BLaER1 treated with 17β-estradiol and CSF1 and Interleukin-3, amounts not matched to agents 10 nM and 100 nM (cell line): ENCODE data around the gene BASP1.
"Not testable (repeated sequence)": the region's sequence is repeated elsewhere in the genome, so short reads cannot be mapped to it uniquely, and the experiment has no call there.

Source experiments
- H3K27ac ChIP-seq, 11 experiments: shearing (Covaris generic); formaldehyde crosslinking; 2 replicates each; pipeline ENCODE4 v1.8.1; 2022
- H3K27me3 ChIP-seq, 11 experiments: shearing (Covaris generic); formaldehyde crosslinking; 2 replicates each; pipeline ENCODE4 v1.8.1; 2022
- H3K36me3 ChIP-seq, 11 experiments: shearing (Covaris generic); formaldehyde crosslinking; 2 replicates each; pipeline ENCODE4 v1.8.1; 2022
- H3K4me1 ChIP-seq, 10 experiments: shearing (Covaris generic); formaldehyde crosslinking; 2 replicates each; pipeline ENCODE4 v1.8.1; 2022
- H3K4me2 ChIP-seq, 11 experiments: shearing (Covaris generic); formaldehyde crosslinking; 2 replicates each; pipeline ENCODE4 v1.8.1; 2022
- H3K4me3 ChIP-seq, 10 experiments: shearing (Covaris generic); formaldehyde crosslinking; 2 replicates each; pipeline ENCODE4 v1.8.1; 2022
- H3K9ac ChIP-seq, 11 experiments: shearing (Covaris generic); formaldehyde crosslinking; 2 replicates each; pipeline ENCODE4 v1.8.1; 2022
- H3K9me3 ChIP-seq, 11 experiments: shearing (Covaris generic); formaldehyde crosslinking; replicated peaks in 1 of 11; 2 replicates each; pipeline ENCODE4 v1.8.1; 2022
- H4K20me1 ChIP-seq, 11 experiments: shearing (Covaris generic); formaldehyde crosslinking; 2 replicates each; pipeline ENCODE4 v1.8.1; 2022
- Cebpa-rat ChIP-seq, 11 experiments: shearing (Covaris generic); IDR thresholded peaks; 2 replicates each; pipeline ENCODE4 v1.8.1; 2022

Gene BASP1

GRCh38 chr5:17315710-17316221 is 98.3 kb downstream of the BASP1 start:
- H4K20me1 ChIP-seq, result 0 out of 22 replicates have a peak, but pooled peaks cover 0 to 4% (median 0%) of the 10 kb centered on the region in 11 experiments
- H3K9me3 ChIP-seq, result peaks cover under 1 to 27% (median 14%) of the 10 kb centered on the region in 11 experiments; a peak in 19 of 22 replicates
- peak overlapping the region in 4 of 11 experiments; percentile 63 to 75 (median 72); a peak in 5 of 22 replicates for H3K9ac ChIP-seq
- no peaks in the 10 kb centered on the region for H3K36me3 ChIP-seq
- TF ChIP-seq Cebpa-rat (IDR thresholded peaks at IDR 0.05), result no peak
- no peak overlapping the region for H3K4me3 ChIP-seq
- H3K27ac ChIP-seq, result peak overlapping the region in 6 of 11 experiments; percentile 71 to 91 (median 82); a peak in 12 of 22 replicates
- H3K27me3 ChIP-seq, result 0 out of 22 replicates have a peak, but pooled peaks cover 0 to 3% (median 0%) of the 10 kb centered on the region in 11 experiments
- peaks cover 33 to 68% (median 55%) of the 10 kb centered on the region in 10 experiments for H3K4me1 ChIP-seq
- H3K4me2 ChIP-seq, result peak overlapping the region; percentile 78 to 90 (median 84)

- H3K4me2 ChIP-seq, result peak overlapping the region; percentile 78 to 90 (median 84)
- peaks cover 2 to 27% (median 12%) of the 10 kb centered on the region in 11 experiments; a peak in 17 of 22 replicates for H3K9me3 ChIP-seq
- H3K27me3 ChIP-seq, result 0 out of 22 replicates have a peak, but pooled peaks cover 0 to 3% (median 0%) of the 10 kb centered on the region in 11 experiments
- 0 out of 22 replicates have a peak, but pooled peaks cover 0 to 4% (median 0%) of the 10 kb centered on the region in 11 experiments for H4K20me1 ChIP-seq
- H3K27ac ChIP-seq, result peak overlapping the region in 9 of 11 experiments; percentile 26 to 91 (median 78); a peak in 17 of 22 replicates
- H3K4me1 ChIP-seq, result peaks cover 33 to 68% (median 55%) of the 10 kb centered on the region in 10 experiments
- no peaks in the 10 kb centered on the region for H3K36me3 ChIP-seq
- TF ChIP-seq Cebpa-rat (IDR thresholded peaks at IDR 0.05), result peak in 8 of 11 experiments; percentile 27 to 91 (median 58); a peak in 10 of 22 replicates
- peak overlapping the region in 9 of 10 experiments; percentile 1 to 51 (median 36); a peak in 12 of 20 replicates for H3K4me3 ChIP-seq
- peak overlapping the region in 8 of 11 experiments; percentile 27 to 75 (median 62); a peak in 14 of 22 replicates for H3K9ac ChIP-seq
These were observed 99.6 kb downstream of the BASP1 start for GRCh38 chr5:17316970-17317459.

- peak overlapping the region in 8 of 11 experiments; percentile 27 to 75 (median 62); a peak in 15 of 22 replicates for H3K9ac ChIP-seq
These were observed 100.0 kb downstream of the BASP1 start for GRCh38 chr5:17317473-17317872.

GRCh38 chr5:17319095-17319494 is 101.7 kb downstream of the BASP1 start:
- H3K36me3 ChIP-seq, H4K20me1 ChIP-seq, H3K27me3 ChIP-seq: not testable (repeated sequence)
- Histone ChIP-seq H3K4me3 (peak overlapping the region in 1 of 10 experiments; percentile 16; a peak in 1 of 20 replicates), H3K4me1 (peaks cover 33 to 64% (median 55%) of the 10 kb centered on the region in 10 experiments), H3K9me3 (peaks cover 7 to 32% (median 19%) of the 10 kb centered on the region in 11 experiments; a peak in 15 of 22 replicates), H3K27ac (peak overlapping the region in 6 of 11 experiments; percentile 71 to 91 (median 82); a peak in 13 of 22 replicates), H3K4me2 (peak overlapping the region; percentile 78 to 90 (median 84); a peak in 19 of 22 replicates), H3K9ac (peak overlapping the region in 3 of 11 experiments; percentile 25 to 49 (median 44); a peak in 5 of 22 replicates)

More at GRCh38 chr5:17317473-17317872, 100.0 kb downstream of the BASP1 start:
- H3K9me3 ChIP-seq, result peaks cover 0 to 30% (median 9%) of the 10 kb centered on the region in 11 experiments; a peak in 12 of 22 replicates
- peak overlapping the region in 9 of 10 experiments; percentile 5 to 58 (median 38); a peak in 17 of 20 replicates for H3K4me3 ChIP-seq
- peak in 2 of 11 experiments; percentile 2 to 3; a peak in 3 of 22 replicates for TF ChIP-seq Cebpa-rat (IDR thresholded peaks at IDR 0.05)
- H4K20me1 ChIP-seq, result 0 out of 22 replicates have a peak, but pooled peaks cover 0 to 4% (median 0%) of the 10 kb centered on the region in 11 experiments
- peaks cover 33 to 68% (median 55%) of the 10 kb centered on the region in 10 experiments for H3K4me1 ChIP-seq
- H3K27ac ChIP-seq, result peak overlapping the region in 9 of 11 experiments; percentile 26 to 91 (median 78); a peak in 17 of 22 replicates
- no peaks in the 10 kb centered on the region for H3K36me3 ChIP-seq
- H3K27me3 ChIP-seq, result 0 out of 22 replicates have a peak, but pooled peaks cover 0 to 3% (median 0%) of the 10 kb centered on the region in 11 experiments
- H3K4me2 ChIP-seq, result peak overlapping the region; percentile 78 to 90 (median 84)

DNA sequence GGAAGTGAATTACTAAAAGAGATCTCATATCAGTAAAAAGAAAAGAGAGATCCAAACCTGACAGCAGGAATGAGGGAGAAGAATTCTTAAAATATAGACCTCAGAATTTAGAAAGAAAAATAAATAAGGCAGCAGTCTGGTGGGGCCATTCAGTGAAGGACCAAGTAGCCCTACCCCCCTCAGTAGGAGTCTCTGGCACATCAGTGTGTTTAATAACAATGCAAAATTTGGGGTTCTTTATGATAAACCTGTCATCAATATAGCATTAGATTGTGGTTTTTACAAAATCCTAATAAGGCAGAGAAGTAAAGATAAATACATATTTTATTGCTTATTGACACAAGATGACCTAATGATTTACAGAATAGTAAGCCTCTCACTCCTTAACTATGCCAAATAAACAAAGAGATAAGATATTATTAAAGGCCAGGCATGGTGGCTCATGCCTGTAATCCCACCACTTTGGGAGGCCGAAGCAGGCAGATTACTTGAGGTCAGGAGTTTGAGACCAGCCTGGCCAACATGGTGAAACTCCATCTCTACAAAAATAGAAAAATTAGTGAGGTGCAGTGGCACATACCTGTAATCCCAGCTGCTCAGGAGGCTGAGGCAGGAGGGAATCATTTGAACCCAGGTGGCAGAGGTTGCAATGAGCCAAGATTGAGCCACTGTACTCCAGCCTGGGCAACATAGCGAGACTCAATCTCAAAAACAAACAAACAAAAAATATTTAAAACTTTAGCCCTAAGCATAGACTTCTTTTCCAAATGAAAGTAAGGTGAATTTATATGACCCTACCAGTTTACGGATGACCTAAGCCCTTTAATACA is 108.6 kb downstream of the BASP1 start:
- Histone ChIP-seq H3K4me2 (no peak overlapping the region), H3K27me3 (no peaks in the 10 kb centered on the region), H4K20me1 (no peaks in the 10 kb centered on the region), H3K9me3 (peaks cover 9 to 36% (median 21%) of the 10 kb centered on the region in 11 experiments; a peak in 16 of 22 replicates), H3K4me3 (no peak overlapping the region), H3K9ac (no peak overlapping the region), H3K27ac (no peak overlapping the region), H3K36me3 (no peaks in the 10 kb centered on the region), H3K4me1 (no peaks in the 10 kb centered on the region)
- no peak for TF ChIP-seq Cebpa-rat (IDR thresholded peaks at IDR 0.05)
